WTC11 (cell line): ENCODE measurements around the gene TRMT2A. TPM values are rescaled to one million over a fixed set of nuclear protein-coding genes. Genes with fewer than 3 reads are reported as not detected.

Experiments used
- ATAC-seq: fragments of 200-7000 bp; cut with Tn5 transposase; 2 replicates; pipeline ENCODE4 v1.10.0; 2021; ENCODE audit warnings: mild to moderate bottlenecking, moderate library complexity
- CTCF ChIA-PET: fragments of 300-600 bp; sonication (Branson Sonifier 250); formaldehyde crosslinking; loops from one replicate; lab custom pipeline; 2021; ENCODE audit warnings: antibody characterized with exemption; lab: Charles Lee
- POLR2A ChIA-PET: fragments of 350-600 bp; sonication (Branson Sonifier 250); formaldehyde crosslinking; loops from one replicate; lab custom pipeline; 2021; ENCODE audit warnings: antibody characterized with exemption; lab: Charles Lee
- DNase-seq: peaks from one replicate; pipeline ENCODE4 v3.0.0; 2021; ENCODE audit warnings: low spot score
- H3K27ac Mint-ChIP-seq: 2 replicates; pipeline ENCODE4 v1.8.0; 2021; ENCODE audit warnings: mixed read lengths
- H3K27me3 Mint-ChIP-seq: 2 replicates; pipeline ENCODE4 v1.8.0; 2021; ENCODE audit warnings: low read depth, mild to moderate bottlenecking, moderate library complexity, mixed read lengths
- H3K36me3 Mint-ChIP-seq: 2 replicates; pipeline ENCODE4 v1.8.0; 2021; ENCODE audit warnings: mixed read lengths
- H3K4me1 Mint-ChIP-seq: 2 replicates; pipeline ENCODE4 v1.8.0; 2022; ENCODE audit warnings: mixed read lengths
- H3K4me3 Mint-ChIP-seq: 2 replicates; pipeline ENCODE4 v1.8.0; 2021; ENCODE audit warnings: mild to moderate bottlenecking, moderate library complexity, mixed read lengths
- H3K9me3 Mint-ChIP-seq: 2 replicates; pipeline ENCODE4 v1.8.0; 2021; ENCODE audit warnings: mixed read lengths
- AFF4 ChIP-seq: sonication (generic); formaldehyde crosslinking; IDR thresholded peaks from 2 replicates; pipeline ENCODE4 v1.8.1; 2023; ENCODE audit warnings: mild to moderate bottlenecking, missing genetic modification reagents, borderline replicate concordance
- ARID4B ChIP-seq: sonication (generic); formaldehyde crosslinking; IDR thresholded peaks from 2 replicates; pipeline ENCODE4 v1.8.0; 2023; ENCODE audit warnings: missing genetic modification reagents, mild to moderate bottlenecking, borderline replicate concordance
- ATF3 ChIP-seq: sonication (generic); formaldehyde crosslinking; conservative IDR thresholded peaks from 2 replicates; pipeline ENCODE4 v1.8.1; 2022; ENCODE audit warnings: mild to moderate bottlenecking, missing genetic modification reagents
- CDX4 ChIP-seq: fragments of 250-450 bp; sonication (Bioruptor Pico); IDR thresholded peaks from 2 replicates; pipeline ENCODE4 v1.9.0; 2021; ENCODE audit warnings: moderate library complexity, mild to moderate bottlenecking, inconsistent platforms, borderline replicate concordance
- EMX1 ChIP-seq: fragments of 250-450 bp; sonication (Bioruptor Pico); IDR thresholded peaks from 2 replicates; pipeline ENCODE4 v1.8.0; 2021; ENCODE audit warnings: mild to moderate bottlenecking
- ESRRA ChIP-seq: sonication (generic); formaldehyde crosslinking; IDR thresholded peaks from 2 replicates; pipeline ENCODE4 v1.8.1; 2022; ENCODE audit warnings: mild to moderate bottlenecking, missing genetic modification reagents, borderline replicate concordance
- FOXP4 ChIP-seq: sonication (generic); formaldehyde crosslinking; IDR thresholded peaks from 2 replicates; pipeline ENCODE4 v1.8.0; 2022; ENCODE audit warnings: mild to moderate bottlenecking, missing genetic modification reagents
- HMGXB4 ChIP-seq: sonication (generic); formaldehyde crosslinking; IDR thresholded peaks from 2 replicates; pipeline ENCODE4 v1.8.1; 2023; ENCODE audit warnings: mild to moderate bottlenecking, moderate library complexity, missing genetic modification reagents
- JUN ChIP-seq: sonication (generic); formaldehyde crosslinking; IDR thresholded peaks from 2 replicates; pipeline ENCODE4 v1.8.0; 2023; ENCODE audit warnings: mild to moderate bottlenecking, missing genetic modification reagents
- MYBL2 ChIP-seq: sonication (generic); formaldehyde crosslinking; IDR thresholded peaks from 2 replicates; pipeline ENCODE4 v1.8.1; 2023; ENCODE audit warnings: mild to moderate bottlenecking, moderate library complexity, missing genetic modification reagents
- NFYB ChIP-seq: sonication (generic); formaldehyde crosslinking; conservative IDR thresholded peaks from 2 replicates; pipeline ENCODE4 v1.8.0; 2022; ENCODE audit warnings: low read depth, missing genetic modification reagents
- RORB ChIP-seq: fragments of 250-450 bp; sonication (Bioruptor Pico); IDR thresholded peaks from 2 replicates; pipeline ENCODE4 v1.9.0; 2021; ENCODE audit warnings: mild to moderate bottlenecking
- SMAD4 ChIP-seq: sonication (generic); formaldehyde crosslinking; IDR thresholded peaks from 2 replicates; pipeline ENCODE4 v1.8.0; 2022; ENCODE audit warnings: mild to moderate bottlenecking, missing genetic modification reagents
- ZNF121 ChIP-seq: sonication (generic); formaldehyde crosslinking; IDR thresholded peaks from 2 replicates; pipeline ENCODE4 v1.8.0; 2023; ENCODE audit warnings: missing genetic modification reagents
- ZSCAN18 ChIP-seq: fragments of 250-450 bp; sonication (Bioruptor Pico); IDR thresholded peaks from 2 replicates; pipeline ENCODE4 v2.1.2; 2022; ENCODE audit warnings: mild to moderate bottlenecking, moderate library complexity
- total RNA-seq: library from RNA; stranded (reverse); gene quantifications from 3 replicates; pipeline ENCODE4 v1.2.3, GENCODE V29; 2021

Gene TRMT2A
- total RNA-seq, 1 experiment from 2014 or later: 68.6 TPM

GRCh38 chr22:20136603-20136873 lies 19.5 kb upstream of the TRMT2A start:
- CTCF ChIA-PET: interaction anchor here (1.0 to 2.8 kb wide), 2 partner anchors 18 to 102 kb away, joined by 3 to 10 read pairs; no protein-coding TSS in a partner anchor
- TF ChIP-seq FOXP4 (CRISPR knock-in tag) (no peak), CDX4 (CRISPR knock-in tag) (no peak), ATF3 (CRISPR knock-in tag) (no peak), ZSCAN18 (CRISPR knock-in tag) (no peak)
- Mint-ChIP-seq H3K27me3 (no peaks in the 10 kb centered on the region), H3K27ac (peak overlapping the region; percentile 86; the same call in 1 of the 2 replicates), H3K9me3 (no peaks in the 10 kb centered on the region), H3K4me3 (no peak overlapping the region), H3K4me1 (0 out of 2 replicates have a peak, but pooled peaks cover 6% of the 10 kb centered on the region), H3K36me3 (no peaks in the 10 kb centered on the region)
- ATAC-seq (no peak), DNase-seq (no peak)
- POLR2A ChIA-PET: no interaction called here

- POLR2A ChIA-PET: no interaction called here
- no peak for DNase-seq
- H3K9me3 Mint-ChIP-seq: no peaks in the 10 kb centered on the region
- H3K27me3 Mint-ChIP-seq: no peaks in the 10 kb centered on the region
- H3K27ac Mint-ChIP-seq: peak overlapping the region; percentile 86
- H3K36me3 Mint-ChIP-seq: no peaks in the 10 kb centered on the region
- H3K4me1 Mint-ChIP-seq: 0 out of 2 replicates have a peak, but pooled peaks cover 6% of the 10 kb centered on the region
- H3K4me3 Mint-ChIP-seq: no peak overlapping the region
- ATAC-seq: no peak
- CTCF ChIA-PET: interaction anchor here (2.8 kb wide), 1 partner anchor 103 kb away, joined by 10 read pairs; no protein-coding TSS in a partner anchor
- TF ChIP-seq MYBL2 (CRISPR knock-in tag): no peak
- TF ChIP-seq HMGXB4: no peak
- no peak for TF ChIP-seq ARID4B (CRISPR knock-in tag)
- no peak for TF ChIP-seq JUN
- TF ChIP-seq AFF4 (CRISPR knock-in tag): no peak
- no peak for TF ChIP-seq ZNF121 (CRISPR knock-in tag)
- no peak for TF ChIP-seq ATF3 (CRISPR knock-in tag)
- no peak for TF ChIP-seq RORB (CRISPR knock-in tag)
- TF ChIP-seq NFYB (CRISPR knock-in tag): no peak
- no peak for TF ChIP-seq SMAD4
- no peak for TF ChIP-seq ESRRA (CRISPR knock-in tag)
- no peak for TF ChIP-seq EMX1
Observed at GRCh38 chr22:20135806-20136602, 19.0 kb upstream of the TRMT2A start.
